Vein endothelial cell (primary cell): Measurements from ENCODE around the gene SLC2A4RG. TPM values are rescaled to one million over a fixed set of nuclear protein-coding genes. Genes with fewer than 3 reads are reported as not detected.

ENCODE experiments used
- small RNA-seq: library from RNA; depleted of rRNA; stranded (forward); fragments of <200 nt; gene quantifications from one replicate; pipeline ENCODE3, GENCODE V24; 2012
- total RNA-seq: library from RNA; depleted of rRNA; stranded (reverse); fragments of >200 nt; gene quantifications from 2 replicates; pipeline ENCODE4 v1.2.3, GENCODE V29; 2012

The SLC2A4RG gene, protein sequence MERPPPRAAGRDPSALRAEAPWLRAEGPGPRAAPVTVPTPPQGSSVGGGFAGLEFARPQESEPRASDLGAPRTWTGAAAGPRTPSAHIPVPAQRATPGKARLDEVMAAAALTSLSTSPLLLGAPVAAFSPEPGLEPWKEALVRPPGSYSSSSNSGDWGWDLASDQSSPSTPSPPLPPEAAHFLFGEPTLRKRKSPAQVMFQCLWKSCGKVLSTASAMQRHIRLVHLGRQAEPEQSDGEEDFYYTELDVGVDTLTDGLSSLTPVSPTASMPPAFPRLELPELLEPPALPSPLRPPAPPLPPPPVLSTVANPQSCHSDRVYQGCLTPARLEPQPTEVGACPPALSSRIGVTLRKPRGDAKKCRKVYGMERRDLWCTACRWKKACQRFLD
- total RNA-seq: 26.7 and 35.9 TPM in 2 replicates

DNA sequence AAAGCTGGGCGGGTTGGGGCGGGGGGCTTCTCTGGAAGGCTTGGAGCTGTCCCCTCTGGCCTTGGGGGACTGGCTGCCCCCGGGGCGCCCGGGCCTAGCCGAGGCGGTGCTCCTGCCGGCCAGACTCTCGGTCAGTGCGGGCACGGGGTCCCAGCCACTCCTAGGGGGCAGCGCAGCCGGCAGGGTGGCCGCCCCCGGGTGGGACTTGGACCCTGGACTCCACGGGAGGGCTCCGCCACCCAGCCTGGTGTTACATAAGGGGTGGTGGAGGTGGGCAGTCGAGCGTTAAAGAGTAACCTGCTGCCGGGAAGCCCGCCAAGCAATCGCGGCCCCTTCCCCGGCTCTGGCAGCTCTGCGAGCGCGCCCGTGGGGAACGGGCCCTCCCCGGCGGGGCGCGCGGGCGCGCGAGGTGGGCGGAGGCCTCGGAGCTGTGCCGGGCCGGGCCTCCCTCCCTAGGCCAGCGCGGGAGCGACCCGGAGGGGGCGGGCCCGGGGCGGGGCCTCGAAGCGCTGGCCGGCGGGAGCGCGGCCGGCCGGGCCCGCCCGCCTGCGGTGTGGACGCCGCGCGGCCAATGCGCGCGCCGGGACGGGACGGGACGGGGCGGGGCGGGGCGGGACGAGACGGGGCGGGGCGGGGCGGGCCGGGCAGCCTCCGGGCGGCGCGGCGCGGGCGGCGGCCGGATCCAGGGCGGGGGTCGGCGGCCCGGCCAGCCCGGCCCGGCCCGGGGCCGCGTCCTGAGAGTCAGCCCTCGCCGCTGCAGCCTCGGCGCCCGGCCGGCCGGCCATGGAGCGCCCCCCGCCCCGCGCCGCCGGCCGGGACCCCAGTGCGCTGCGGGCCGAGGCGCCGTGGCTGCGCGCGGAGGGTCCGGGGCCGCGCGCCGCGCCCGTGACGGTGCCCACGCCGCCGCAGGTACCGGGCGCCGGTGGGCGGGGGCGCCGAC, at the start of gene SLC2A4RG:
Gene SLC2A4RG, plus strand, starts transcription at position 647 of the 940 bp plus-strand sequence. Its CDS starts 137 bp downstream, at position 784.

DNA sequence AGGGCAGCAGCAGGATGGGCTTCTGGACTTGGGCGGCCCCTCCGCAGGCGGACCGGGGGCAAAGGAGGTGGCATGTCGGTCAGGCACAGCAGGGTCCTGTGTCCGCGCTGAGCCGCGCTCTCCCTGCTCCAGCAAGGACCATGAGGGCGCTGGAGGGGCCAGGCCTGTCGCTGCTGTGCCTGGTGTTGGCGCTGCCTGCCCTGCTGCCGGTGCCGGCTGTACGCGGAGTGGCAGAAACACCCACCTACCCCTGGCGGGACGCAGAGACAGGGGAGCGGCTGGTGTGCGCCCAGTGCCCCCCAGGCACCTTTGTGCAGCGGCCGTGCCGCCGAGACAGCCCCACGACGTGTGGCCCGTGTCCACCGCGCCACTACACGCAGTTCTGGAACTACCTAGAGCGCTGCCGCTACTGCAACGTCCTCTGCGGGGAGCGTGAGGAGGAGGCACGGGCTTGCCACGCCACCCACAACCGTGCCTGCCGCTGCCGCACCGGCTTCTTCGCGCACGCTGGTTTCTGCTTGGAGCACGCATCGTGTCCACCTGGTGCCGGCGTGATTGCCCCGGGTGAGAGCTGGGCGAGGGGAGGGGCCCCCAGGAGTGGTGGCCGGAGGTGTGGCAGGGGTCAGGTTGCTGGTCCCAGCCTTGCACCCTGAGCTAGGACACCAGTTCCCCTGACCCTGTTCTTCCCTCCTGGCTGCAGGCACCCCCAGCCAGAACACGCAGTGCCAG, 42.8 kb upstream of the SLC2A4RG start, which contains the start of gene TNFRSF6B:
Gene TNFRSF6B, plus strand, starts transcription at position 25 of the 729 bp plus-strand sequence. Its CDS starts 116 bp downstream, at position 141.

DNA sequence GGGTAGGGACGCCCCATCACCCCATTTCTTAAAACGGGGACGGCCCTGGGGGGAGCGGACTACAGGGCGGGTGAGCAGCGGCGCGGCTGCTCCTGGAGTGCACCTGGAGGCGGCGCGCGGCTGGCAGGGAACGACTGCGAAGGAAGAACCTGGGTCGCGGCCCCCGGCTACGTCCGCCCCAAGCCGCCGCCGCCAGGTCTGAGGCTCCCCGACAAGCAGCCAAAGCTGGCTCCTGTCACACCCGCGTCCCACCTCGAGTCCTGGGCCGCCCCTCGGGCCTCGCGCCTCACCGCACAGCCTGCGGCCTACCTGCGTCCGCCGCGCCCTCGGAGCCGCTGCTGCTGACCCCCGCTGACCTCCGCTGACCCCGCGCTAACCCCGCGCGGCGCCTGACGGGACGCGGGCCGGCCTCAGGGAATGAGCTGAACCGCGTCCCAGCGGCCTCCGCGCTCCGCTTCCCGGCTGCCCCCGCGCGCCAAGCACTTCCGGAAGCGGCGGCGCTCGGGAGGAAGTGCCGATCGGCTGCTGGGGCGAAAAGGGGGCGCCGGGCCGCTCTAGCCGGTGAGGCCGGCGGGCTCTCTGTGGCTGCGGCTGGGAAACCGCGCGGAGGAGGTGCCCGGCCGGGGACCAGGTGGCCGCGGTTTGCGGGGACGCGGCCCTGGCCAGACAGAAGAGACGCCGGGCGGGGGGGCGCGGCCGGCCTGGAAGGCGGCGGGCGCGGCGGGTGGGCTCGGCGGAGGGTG, 31.8 kb upstream of the SLC2A4RG start, which contains the start of the genes ARFRP1 and ZGPAT:
Gene ARFRP1, minus strand, starts transcription at position 419 of the 743 bp plus-strand sequence. CDS start 885 bp downstream, outside the sequence.
Gene ZGPAT, plus strand, starts transcription at position 482 of the 743 bp plus-strand sequence. CDS start 542 bp downstream, outside the sequence.

DNA sequence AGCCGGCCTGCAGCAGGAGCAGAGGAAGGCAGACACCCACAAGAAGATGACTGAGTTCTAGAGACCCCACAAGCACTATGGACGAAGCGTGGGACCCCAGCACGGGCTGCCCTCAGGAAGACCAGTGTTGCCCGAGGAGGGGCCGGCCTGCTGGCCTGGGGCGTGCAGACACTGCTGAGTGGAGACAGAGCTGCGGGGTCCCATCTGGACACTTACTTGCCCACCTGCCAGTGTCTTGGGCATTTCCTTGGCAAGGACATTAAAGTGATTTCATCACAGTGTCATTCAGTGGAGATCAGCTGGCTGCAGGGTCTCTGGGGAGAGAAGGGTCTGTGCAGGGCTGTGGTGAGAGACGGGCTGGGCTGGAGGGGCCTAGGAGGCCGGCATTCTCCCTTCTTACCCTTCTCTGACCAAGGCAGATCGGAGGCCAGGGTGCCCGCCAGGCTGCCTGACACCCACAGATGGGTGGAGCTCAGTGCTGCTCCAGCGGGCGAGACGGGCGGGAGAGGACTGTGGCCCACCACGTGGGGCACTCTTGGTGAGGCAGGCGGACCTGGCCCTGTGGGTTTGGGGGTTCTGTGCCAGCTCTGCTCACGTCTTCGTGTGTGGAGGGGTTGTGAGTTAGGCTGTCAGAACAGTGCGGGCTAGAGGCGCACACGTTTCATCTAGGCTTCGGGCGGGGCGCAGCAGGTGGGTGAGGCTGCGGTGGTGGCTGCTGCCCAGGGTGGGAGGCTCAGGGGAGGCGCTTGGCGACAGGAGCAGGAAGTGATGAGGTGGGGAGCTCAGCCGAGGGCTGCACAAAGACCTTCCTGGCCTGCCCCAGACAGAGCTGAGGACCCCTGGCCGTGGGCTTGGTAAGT, 3.5 kb upstream of the SLC2A4RG start, which contains the start of gene LIME1:
Gene LIME1, plus strand, starts transcription at position 806 of the 860 bp plus-strand sequence. CDS start 886 bp downstream, outside the sequence.

Small RNA genes lying within 50 kb of the gene (small RNA-seq; reads per million reads assigned to genes)
- gene LIME1 (not detected), gene TNFRSF6B (not detected)

Other genes with a start within 250 kb of the SLC2A4RG start
- gene EEF1A2, start 240.7 kb upstream of the SLC2A4RG start, total RNA-seq: 0.67 and 5.6 TPM in 2 replicates
- gene PPDPF, start 219.0 kb upstream of the SLC2A4RG start, total RNA-seq: 68.5 and 108 TPM in 2 replicates
- gene PTK6, start 202.4 kb upstream of the SLC2A4RG start, total RNA-seq: not detected in 2 replicates
- gene SRMS, start 192.0 kb upstream of the SLC2A4RG start, total RNA-seq: not detected in 2 replicates
- 1.3 and 1.8 TPM in 2 replicates for gene FNDC11, start 185.6 kb upstream of the SLC2A4RG start, total RNA-seq
- gene HELZ2, start 165.5 kb upstream of the SLC2A4RG start, total RNA-seq: 38.2 and 47.0 TPM in 2 replicates
- 10.8 and 12.4 TPM in 2 replicates for gene GMEB2, start 112.7 kb upstream of the SLC2A4RG start, total RNA-seq
- 0.57 and 5.6 TPM in 2 replicates for gene STMN3, start 86.4 kb upstream of the SLC2A4RG start, total RNA-seq
- gene RTEL1, start 81.5 kb upstream of the SLC2A4RG start, total RNA-seq: 13.7 and 17.8 TPM in 2 replicates
- 22.1 and 41.5 TPM in 2 replicates for gene TNFRSF6B, start 43.1 kb upstream of the SLC2A4RG start, total RNA-seq
- gene ARFRP1, start 31.8 kb upstream of the SLC2A4RG start, total RNA-seq: 22.9 and 28.1 TPM in 2 replicates
- gene ZGPAT, start 31.7 kb upstream of the SLC2A4RG start, total RNA-seq: 18.0 and 25.2 TPM in 2 replicates
- 2.9 and 3.7 TPM in 2 replicates for gene LIME1, start 3.1 kb upstream of the SLC2A4RG start, total RNA-seq
- 13.1 and 14.4 TPM in 2 replicates for gene ZBTB46, start 91.5 kb downstream of the SLC2A4RG start, total RNA-seq
- gene ABHD16B, start 121.7 kb downstream of the SLC2A4RG start, total RNA-seq: not detected in 2 replicates
- gene TPD52L2, start 125.5 kb downstream of the SLC2A4RG start, total RNA-seq: 153 and 174 TPM in 2 replicates
- gene DNAJC5, start 155.3 kb downstream of the SLC2A4RG start, total RNA-seq: 89.5 and 96.4 TPM in 2 replicates
- 32.4 and 37.9 TPM in 2 replicates for gene UCKL1, start 216.6 kb downstream of the SLC2A4RG start, total RNA-seq
- gene ZNF512B, start 230.2 kb downstream of the SLC2A4RG start, total RNA-seq: 18.9 and 22.9 TPM in 2 replicates
- gene SAMD10, start 239.9 kb downstream of the SLC2A4RG start, total RNA-seq: 3.7 and 6.5 TPM in 2 replicates
- gene PRPF6, start 241.4 kb downstream of the SLC2A4RG start, total RNA-seq: 66.8 and 80.7 TPM in 2 replicates